H9 (cell line): Measurements from ENCODE around the gene MCU. TPM values are rescaled to one million over a fixed set of nuclear protein-coding genes. Genes with fewer than 3 reads are reported as not detected.

Experiments used
- DNase-seq: peaks from one replicate; pipeline ENCODE4 v3.0.0-alpha.2; 2017
- H2AFZ ChIP-seq: one replicate; pipeline ENCODE4 v1.6.1; 2013; ENCODE audit warnings: mild to moderate bottlenecking, low read length, control low read depth, moderate library complexity
- H2AK5ac ChIP-seq: 2 replicates; pipeline ENCODE4 v1.6.1; 2013; ENCODE audit warnings: low read length, control low read depth, mixed read lengths; ENCODE audit not compliant: insufficient read length
- H2BK120ac ChIP-seq: one replicate; pipeline ENCODE4 v1.6.1; 2013; ENCODE audit warnings: low read depth, mild to moderate bottlenecking, low read length, control low read depth, inconsistent platforms; ENCODE audit not compliant: poor library complexity, severe bottlenecking
- H2BK12ac ChIP-seq: 2 replicates; pipeline ENCODE4 v1.6.1; 2013; ENCODE audit warnings: low read length, control low read depth, mixed read lengths, low read depth; ENCODE audit not compliant: insufficient read length
- H2BK15ac ChIP-seq: 2 replicates; pipeline ENCODE4 v1.6.1; 2013; ENCODE audit warnings: low read depth, low read length, control low read depth
- H2BK20ac ChIP-seq: one replicate; pipeline ENCODE4 v1.6.1; 2013; ENCODE audit warnings: low read depth, mild to moderate bottlenecking, low read length, control low read depth, inconsistent platforms; ENCODE audit not compliant: poor library complexity, severe bottlenecking
- H2BK5ac ChIP-seq: 2 replicates; pipeline ENCODE4 v1.6.1; 2013; ENCODE audit warnings: low read length, control low read depth, mixed read lengths; ENCODE audit not compliant: insufficient read length
- H3K14ac ChIP-seq: 2 replicates; pipeline ENCODE4 v1.6.1; 2013; ENCODE audit warnings: low read length, control low read depth; ENCODE audit not compliant: insufficient read depth
- H3K18ac ChIP-seq: 2 replicates; pipeline ENCODE4 v1.6.1; 2013; ENCODE audit warnings: low read depth, mild to moderate bottlenecking, mixed read lengths, low read length, control low read depth; ENCODE audit not compliant: insufficient read length
- H3K23ac ChIP-seq: 2 replicates; pipeline ENCODE4 v1.6.1; 2013; ENCODE audit warnings: low read length, control low read depth, mixed read lengths, low read depth; ENCODE audit not compliant: insufficient read length
- H3K23me2 ChIP-seq: 2 replicates; pipeline ENCODE4 v1.6.1; 2013; ENCODE audit warnings: low read depth, mild to moderate bottlenecking, mixed read lengths, low read length, control low read depth; ENCODE audit not compliant: insufficient read length, poor library complexity, severe bottlenecking
- H3K27ac ChIP-seq: 2 replicates; pipeline ENCODE4 v1.5.1; 2013; ENCODE audit warnings: low read length, control low read depth, mixed read lengths, low read depth; ENCODE audit not compliant: insufficient read length
- H3K27me3 ChIP-seq: 2 replicates; pipeline ENCODE4 v1.6.1; 2013; ENCODE audit warnings: low read length, control low read depth, inconsistent platforms; ENCODE audit not compliant: insufficient read depth
- H3K4ac ChIP-seq: 2 replicates; pipeline ENCODE4 v1.6.1; 2013; ENCODE audit warnings: low read depth, mild to moderate bottlenecking, control low read depth, inconsistent platforms, low read length, moderate library complexity
- H3K4me1 ChIP-seq: 2 replicates; pipeline ENCODE4 v1.6.1; 2013; ENCODE audit warnings: low read length, control low read depth, inconsistent platforms; ENCODE audit not compliant: insufficient read depth
- H3K4me2 ChIP-seq: 2 replicates; pipeline ENCODE4 v1.6.1; 2013; ENCODE audit warnings: low read length, control low read depth, mixed read lengths; ENCODE audit not compliant: insufficient read length, insufficient read depth
- H3K56ac ChIP-seq: 2 replicates; pipeline ENCODE4 v1.6.1; 2013; ENCODE audit warnings: low read depth, mild to moderate bottlenecking, mixed read lengths, low read length, control low read depth; ENCODE audit not compliant: insufficient read length
- H3K79me1 ChIP-seq: 2 replicates; pipeline ENCODE4 v1.6.1; 2013; ENCODE audit warnings: low read depth, mild to moderate bottlenecking, moderate library complexity, low read length, control low read depth, inconsistent platforms; ENCODE audit not compliant: insufficient read depth, poor library complexity, severe bottlenecking
- H3K79me2 ChIP-seq: 2 replicates; pipeline ENCODE4 v1.6.1; 2013; ENCODE audit warnings: low read length, control low read depth, inconsistent platforms; ENCODE audit not compliant: insufficient read depth
- H3K9ac ChIP-seq: 2 replicates; pipeline ENCODE4 v1.6.1; 2013; ENCODE audit warnings: low read length, control low read depth, mixed read lengths; ENCODE audit not compliant: insufficient read length; ENCODE audit errors: extremely low read depth
- H3K9me3 ChIP-seq: one replicate; pipeline ENCODE4 v1.6.1; 2013; ENCODE audit warnings: low read depth, low read length, inconsistent platforms; ENCODE audit not compliant: control insufficient read depth
- H3T11ph ChIP-seq: one replicate; pipeline ENCODE4 v1.6.1; 2013; ENCODE audit warnings: mild to moderate bottlenecking, low read length, control low read depth, inconsistent platforms
- H4K20me1 ChIP-seq: one replicate; pipeline ENCODE4 v1.6.1; 2013; ENCODE audit not compliant: control insufficient read depth, insufficient read length, insufficient read depth
- H4K5ac ChIP-seq: 2 replicates; pipeline ENCODE4 v1.6.1; 2013; ENCODE audit warnings: low read depth, mild to moderate bottlenecking, mixed read lengths, low read length, control low read depth; ENCODE audit not compliant: insufficient read length
- H4K8ac ChIP-seq: replicated peaks from 2 replicates; pipeline ENCODE4 v1.6.1; 2013; ENCODE audit warnings: low read length, control low read depth, mixed read lengths, low read depth; ENCODE audit not compliant: insufficient read length
- H4K91ac ChIP-seq: 2 replicates; pipeline ENCODE4 v1.6.1; 2013; ENCODE audit warnings: low read depth, mild to moderate bottlenecking, moderate library complexity, mixed read lengths, low read length, control low read depth; ENCODE audit not compliant: insufficient read length
- H3K27ac Mint-ChIP-seq, 3 experiments: 2 replicates in 2 of 3; 3 replicates in 1 of 3; pipeline ENCODE4 v1.8.0; 2020 to 2021; ENCODE audit warnings: mixed read lengths in 3 of 3, mild to moderate bottlenecking in 1 of 3, moderate library complexity in 1 of 3
- H3K27me3 Mint-ChIP-seq: 2 replicates; pipeline ENCODE4 v1.8.0; 2021; ENCODE audit warnings: low read depth, mild to moderate bottlenecking, moderate library complexity, mixed read lengths
- H3K36me3 Mint-ChIP-seq, 3 experiments: 2 replicates in 2 of 3; 3 replicates in 1 of 3; pipeline ENCODE4 v1.8.0; 2020 to 2021; ENCODE audit warnings: low read depth in 3 of 3, mixed read lengths in 3 of 3; ENCODE audit not compliant: insufficient read depth in 1 of 3
- H3K4me1 Mint-ChIP-seq, 2 experiments: 2 replicates each; pipeline ENCODE4 v1.8.0; 2020; ENCODE audit warnings: mixed read lengths in 2 of 2
- H3K4me3 Mint-ChIP-seq, 2 experiments: 2 replicates in 1 of 2; 3 replicates in 1 of 2; pipeline ENCODE4 v1.8.0; 2020 to 2021; ENCODE audit warnings: mild to moderate bottlenecking in 2 of 2, mixed read lengths in 2 of 2, moderate library complexity in 1 of 2
- H3K9me3 Mint-ChIP-seq, 2 experiments: 2 replicates in 1 of 2; 3 replicates in 1 of 2; pipeline ENCODE4 v1.8.0; 2020; ENCODE audit warnings: mild to moderate bottlenecking in 2 of 2, mixed read lengths in 2 of 2, moderate library complexity in 1 of 2
- CTCF ChIP-seq: fragments of 200-600 bp; sonication (generic); conservative IDR thresholded peaks from 3 replicates; pipeline ENCODE4 v1.8.0; 2021; ENCODE audit warnings: antibody characterized with exemption, mild to moderate bottlenecking
- WGBS: extraction: QIAGEN DNeasy Blood & Tissue Kit; methylation state at CpG from one replicate; pipeline ENCODE4 v1.1.7; 2013; ENCODE audit warnings: missing lambda C conversion rate, low lambda C conversion rate, mixed read lengths; ENCODE audit not compliant: insufficient read length; ENCODE audit errors: extremely low coverage; 5-methylcytosine and 5-hydroxymethylcytosine counted together
- total RNA-seq: library from RNA; stranded (reverse); gene quantifications from 2 replicates; pipeline ENCODE4 v1.2.1, GENCODE V29; 2021

Gene MCU
- total RNA-seq, 1 experiment from 2014 or later, result 36.6 TPM

DNA sequence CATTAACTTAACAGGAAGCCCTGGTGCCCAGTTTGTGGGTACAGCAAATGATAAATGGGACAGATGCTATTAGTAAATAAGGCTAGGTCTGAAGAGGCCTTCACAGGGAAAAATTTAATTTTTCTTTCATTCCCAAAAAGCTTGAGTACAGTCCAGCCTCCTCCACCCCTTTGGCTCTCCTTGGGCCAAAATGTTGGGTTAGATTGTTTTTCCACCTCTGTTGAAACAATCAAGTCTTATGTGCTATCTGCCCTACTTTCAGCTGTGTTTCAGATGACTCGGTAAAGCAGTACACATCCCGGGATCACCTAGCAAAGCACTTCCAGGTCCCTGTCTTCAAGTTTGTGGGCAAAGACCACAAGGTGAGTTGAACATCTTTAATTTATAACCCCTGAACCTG is 238.3 kb downstream of the MCU start:
- no peak overlapping the region for H2BK15ac ChIP-seq
- H4K20me1 ChIP-seq, result no peaks in the 10 kb centered on the region
- H3K27me3 ChIP-seq, result no peaks in the 10 kb centered on the region
- no peak overlapping the region for H3K23ac ChIP-seq
- Mint-ChIP-seq H3K36me3 (no peaks in the 10 kb centered on the region), H3K27ac (no peak overlapping the region), H3K9me3 (no peaks in the 10 kb centered on the region), H3K27me3 (no peaks in the 10 kb centered on the region; the same call in 1 of the 2 replicates), H3K4me1 (no peaks in the 10 kb centered on the region), H3K4me3 (no peak overlapping the region)
- H3K4me1 ChIP-seq, result no peaks in the 10 kb centered on the region
- H3K56ac ChIP-seq, result no peak overlapping the region
- H2AFZ ChIP-seq, result no peak overlapping the region
- no peak overlapping the region for H2BK20ac ChIP-seq
- no peak overlapping the region for H3K27ac ChIP-seq
- no peaks in the 10 kb centered on the region for H3K9me3 ChIP-seq
- H4K91ac ChIP-seq, result no peak overlapping the region
- H3K79me2 ChIP-seq, result no peaks in the 10 kb centered on the region
- H3K4ac ChIP-seq, result no peak overlapping the region
- WGBS, result no CpG with 5 or more reads among the region's 2 CpGs
- no peak for TF ChIP-seq CTCF
- H4K8ac ChIP-seq, result no peak overlapping the region
- no peak overlapping the region for H3K4me2 ChIP-seq
- DNase-seq, result no peak
- no peak overlapping the region for H2BK120ac ChIP-seq
- H4K5ac ChIP-seq, result no peak overlapping the region
- no peaks in the 10 kb centered on the region for H3K23me2 ChIP-seq
- H3K18ac ChIP-seq, result no peak overlapping the region
- H2BK5ac ChIP-seq, result no peak overlapping the region
- H3K79me1 ChIP-seq, result no peaks in the 10 kb centered on the region
- no peak overlapping the region for H3T11ph ChIP-seq
- H2BK12ac ChIP-seq, result no peak overlapping the region
- no peak overlapping the region for H3K14ac ChIP-seq
- no peak overlapping the region for H3K9ac ChIP-seq
- no peak overlapping the region for H2AK5ac ChIP-seq
